ENCODE results near the gene ATP2A3.

Gene ATP2A3

GRCh38 chr17:3907483-3908216, 56.6 kb downstream of the ATP2A3 start:
- no peak for FAIRE-seq

GRCh38 chr17:3906881-3907280, 57.4 kb downstream of the ATP2A3 start:
- FAIRE-seq, result no peak

GRCh38 chr17:3905017-3905520, 59.2 kb downstream of the ATP2A3 start:
- FAIRE-seq, result no peak

- no peak for FAIRE-seq
These were observed 59.7 kb downstream of the ATP2A3 start for GRCh38 chr17:3904501-3904900.

GRCh38 chr17:3903881-3904290, 60.4 kb downstream of the ATP2A3 start:
- FAIRE-seq, result no peak

GRCh38 chr17:3903051-3903825, 61.0 kb downstream of the ATP2A3 start:
- FAIRE-seq, result no peak

GRCh38 chr17:3900646-3901045, 63.6 kb downstream of the ATP2A3 start:
- FAIRE-seq, result no peak

GRCh38 chr17:3897731-3898130, 66.5 kb downstream of the ATP2A3 start:
- no peak for FAIRE-seq

GRCh38 chr17:3896968-3897235, 67.3 kb downstream of the ATP2A3 start:
- FAIRE-seq, result no peak

- no peak for FAIRE-seq
These were observed 67.9 kb downstream of the ATP2A3 start for GRCh38 chr17:3896108-3896967.

- no peak for FAIRE-seq
These were observed 68.9 kb downstream of the ATP2A3 start for GRCh38 chr17:3895354-3895753.

GRCh38 chr17:3894911-3895343, 69.3 kb downstream of the ATP2A3 start:
- no peak for FAIRE-seq

GRCh38 chr17:3894188-3894587, 70.0 kb downstream of the ATP2A3 start:
- no peak for FAIRE-seq

- FAIRE-seq, result no peak
These were observed 70.5 kb downstream of the ATP2A3 start for GRCh38 chr17:3893720-3894116.

GRCh38 chr17:3893003-3893719, 71.1 kb downstream of the ATP2A3 start, which contains the start of gene CAMKK1:
Gene CAMKK1 (minus strand): TSS chr17:3893053. CDS start chr17:3885687, 7,366 bp downstream.
- no peak for FAIRE-seq

- FAIRE-seq, result no peak
These were observed 71.9 kb downstream of the ATP2A3 start for GRCh38 chr17:3892095-3892998.

- FAIRE-seq, result no peak
These were observed 72.6 kb downstream of the ATP2A3 start for GRCh38 chr17:3891626-3892094.

GRCh38 chr17:3890878-3891219, 73.4 kb downstream of the ATP2A3 start:
- no peak for FAIRE-seq

- FAIRE-seq, result no peak
These were observed 74.0 kb downstream of the ATP2A3 start for GRCh38 chr17:3890082-3890877.

- no peak for FAIRE-seq
These were observed 74.8 kb downstream of the ATP2A3 start for GRCh38 chr17:3889325-3890012.

Measured in endometrium (tissue), 2 donors.